B cell (primary cell): ENCODE measurements around the gene SLIT3. TPM values are rescaled to one million over a fixed set of nuclear protein-coding genes. Genes with fewer than 3 reads are reported as not detected.
"Not testable (repeated sequence)": the region's sequence is repeated elsewhere in the genome, so short reads cannot be mapped to it uniquely, and the experiment has no call there.

ENCODE experiments used
- ATAC-seq: fragments of 200-7000 bp; cut with Tn5 transposase; one replicate; pipeline ENCODE4 v1.10.0; 2021; ENCODE audit warnings: low read depth, mild to moderate bottlenecking, moderate number of reproducible peaks, moderate library complexity
- CTCF ChIA-PET: fragments of 350-600 bp; sonication (Branson Sonifier 250); formaldehyde crosslinking; loops from one replicate; lab custom pipeline; 2021; ENCODE audit warnings: antibody characterized with exemption, inconsistent platforms; lab: Charles Lee
- POLR2A ChIA-PET: fragments of 350-600 bp; sonication (Branson Sonifier 250); formaldehyde crosslinking; loops from one replicate; lab custom pipeline; 2021; ENCODE audit warnings: antibody characterized with exemption; lab: Charles Lee
- DNase-seq: peaks from one replicate; pipeline ENCODE4 v3.0.0; 2013
- H2AFZ ChIP-seq: 2 replicates; pipeline ENCODE4 v1.6.1; 2012; ENCODE audit warnings: mild to moderate bottlenecking, low read depth, low read length; ENCODE audit not compliant: insufficient read depth, poor library complexity, severe bottlenecking
- H3K27ac ChIP-seq, 2 donors: 1 replicate in 1 of 2; 2 replicates in 1 of 2; pipeline ENCODE4 v1.5.1; 2012 to 2013; ENCODE audit warnings: low read length in 2 of 2, mild to moderate bottlenecking in 2 of 2, moderate library complexity in 1 of 2
- H3K27me3 ChIP-seq, 4 experiments: fragments of 200-600 bp in 1 of 4; sonication (generic) in 1 of 4; replicated peaks in 1 of 4; 1 replicate in 2 of 4; 2 replicates in 2 of 4; pipeline versions ENCODE4 v1.6.1 to v1.7.0; 2013 to 2016; ENCODE audit warnings: low read length in 3 of 4, mild to moderate bottlenecking in 2 of 4, mixed read lengths in 1 of 4, moderate library complexity in 1 of 4; ENCODE audit not compliant: insufficient read depth in 4 of 4, control insufficient read depth in 3 of 4; ENCODE audit errors: control extremely low read depth in 1 of 4
- H3K36me3 ChIP-seq, 2 experiments: replicated peaks in 1 of 2; 1 replicate in 1 of 2; 2 replicates in 1 of 2; pipeline versions ENCODE4 v1.6.1 to v1.7.1; 2013; ENCODE audit warnings: low read length in 1 of 2; ENCODE audit not compliant: insufficient read depth in 2 of 2, control insufficient read depth in 1 of 2; ENCODE audit errors: control extremely low read depth in 1 of 2, extremely low read depth in 1 of 2
- H3K4me1 ChIP-seq, 2 donors: fragments of 200-600 bp in 1 of 2; sonication (generic) in 1 of 2; 1 replicate in 1 of 2; 2 replicates in 1 of 2; pipeline versions ENCODE4 v1.5.1 to v1.6.1; 2013 to 2017; ENCODE audit warnings: low read length in 2 of 2; ENCODE audit not compliant: control insufficient read depth in 2 of 2, insufficient read depth in 2 of 2
- H3K4me2 ChIP-seq: replicated peaks from 2 replicates; pipeline ENCODE3; 2012; ENCODE audit warnings: mild to moderate bottlenecking, low read depth, low read length; ENCODE audit not compliant: poor library complexity, severe bottlenecking
- H3K4me3 ChIP-seq, 5 experiments: fragments of 200-600 bp in 1 of 5; sonication (generic) in 1 of 5; 1 replicate in 3 of 5; 2 replicates in 2 of 5; pipeline versions ENCODE4 v1.5.1 to v1.7.0; 2011 to 2016; ENCODE audit warnings: low read length in 4 of 5, mild to moderate bottlenecking in 4 of 5, low read depth in 2 of 5, control low read depth in 1 of 5, moderate library complexity in 1 of 5; ENCODE audit not compliant: insufficient read depth in 1 of 5; ENCODE audit errors: control extremely low read depth in 1 of 5, extremely low read depth in 1 of 5
- H3K79me2 ChIP-seq: fragments of 200-600 bp; sonication (generic); one replicate; pipeline ENCODE4 v1.6.0; 2016; ENCODE audit warnings: low read length; ENCODE audit not compliant: control insufficient read depth, insufficient read depth
- H3K9ac ChIP-seq: fragments of 200-600 bp; sonication (generic); 2 replicates; pipeline ENCODE4 v1.6.1; 2017; ENCODE audit warnings: mild to moderate bottlenecking, low read length, moderate library complexity
- H3K9me3 ChIP-seq, 3 donors: one replicate each; pipeline versions ENCODE4 v1.6.1 to v1.7.1; 2013; ENCODE audit warnings: low read length in 2 of 3; ENCODE audit not compliant: control insufficient read depth in 2 of 3, insufficient read depth in 1 of 3; ENCODE audit errors: control extremely low read depth in 1 of 3
- H4K20me1 ChIP-seq: 2 replicates; pipeline ENCODE4 v1.6.0; 2012; ENCODE audit warnings: mild to moderate bottlenecking, low read length; ENCODE audit not compliant: insufficient read depth, control insufficient read depth, poor library complexity, severe bottlenecking
- H3K27ac Mint-ChIP-seq: one replicate; pipeline ENCODE4 v1.8.0; 2021; ENCODE audit warnings: mixed read lengths
- H3K27me3 Mint-ChIP-seq: one replicate; pipeline ENCODE4 v1.8.0; 2021; ENCODE audit warnings: mixed read lengths
- H3K4me1 Mint-ChIP-seq: one replicate; pipeline ENCODE4 v1.8.0; 2021; ENCODE audit warnings: mixed read lengths
- H3K4me3 Mint-ChIP-seq: one replicate; pipeline ENCODE4 v1.8.0; 2021; ENCODE audit warnings: mixed read lengths
- H3K9me3 Mint-ChIP-seq: one replicate; pipeline ENCODE4 v1.8.0; 2022; ENCODE audit warnings: mixed read lengths; ENCODE audit not compliant: insufficient read depth
- EZH2 ChIP-seq: IDR thresholded peaks from 2 replicates; pipeline ENCODE4 v1.6.1; 2012; ENCODE audit warnings: borderline replicate concordance, low read depth, mild to moderate bottlenecking, moderate library complexity, low read length; ENCODE audit not compliant: insufficient read depth, poor library complexity, severe bottlenecking
- WGBS: methylation state at CpG from one replicate; pipeline ENCODE4 v1.1.5; 2013; ENCODE audit warnings: missing lambda C conversion rate; ENCODE audit not compliant: insufficient coverage; 5-methylcytosine and 5-hydroxymethylcytosine counted together
- intact Hi-C: fragments of 100-400 bp; cut with micrococcal nuclease; formaldehyde crosslinking; loops from one replicate; pipeline ENCODE4 v1.10.0; 2022
- polyA plus RNA-seq: library from polyadenylated mRNA; depleted of rRNA; stranded (reverse); fragments of >200 nt; gene quantifications from 2 replicates; pipeline ENCODE4 v1.2.3, GENCODE V29; 2012
- total RNA-seq, 2 donors: library from RNA; stranded (reverse); fragments of 120-200 nt in 1 of 2; gene quantifications; 1 replicate in 1 of 2; 2 replicates in 1 of 2; pipeline versions ENCODE4 v1.2.3 to v1.2.4, GENCODE V29; 2013 to 2022
- TF ChIP-seq, protein P1 (sequence below): fragments of 200-600 bp; IDR thresholded peaks from one replicate; pipeline ENCODE4 v1.8.0; 2022; ENCODE audit warnings: antibody characterized with exemption, mild to moderate bottlenecking

SLIT3 gene
- total and polyA plus RNA-seq, 2 donors (not counting 1 experiment from before 2014, with no cell fraction given) = not detected

DNA sequence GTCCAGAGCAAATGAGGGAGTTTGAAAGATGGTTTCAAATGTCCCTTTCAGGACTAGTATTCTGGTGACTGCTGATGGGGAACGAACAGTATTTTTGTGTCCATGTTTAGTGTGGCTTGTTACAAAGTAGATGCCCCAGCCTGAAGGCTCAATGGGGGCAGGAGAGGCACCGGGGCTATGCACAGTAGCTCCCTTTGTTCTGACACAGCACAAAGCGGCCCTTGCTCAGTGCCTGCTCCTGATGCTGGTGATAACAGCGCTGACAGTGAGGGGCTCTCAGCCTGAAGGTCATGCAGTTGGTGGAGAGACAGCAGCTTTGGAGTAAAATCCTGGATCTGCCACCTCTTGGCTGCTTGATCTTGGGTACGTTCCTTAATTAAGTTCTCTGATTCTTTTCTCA lies 188.9 kb downstream of the SLIT3 start:
- 88% methylated on average over 4 of the region's 5 CpGs for WGBS
- no peak for DNase-seq
- no peak overlapping the region for H3K27ac Mint-ChIP-seq
- H3K79me2 ChIP-seq = no peaks in the 10 kb centered on the region
- intact Hi-C loops = no loop called here
- TF ChIP-seq, protein P1, sequence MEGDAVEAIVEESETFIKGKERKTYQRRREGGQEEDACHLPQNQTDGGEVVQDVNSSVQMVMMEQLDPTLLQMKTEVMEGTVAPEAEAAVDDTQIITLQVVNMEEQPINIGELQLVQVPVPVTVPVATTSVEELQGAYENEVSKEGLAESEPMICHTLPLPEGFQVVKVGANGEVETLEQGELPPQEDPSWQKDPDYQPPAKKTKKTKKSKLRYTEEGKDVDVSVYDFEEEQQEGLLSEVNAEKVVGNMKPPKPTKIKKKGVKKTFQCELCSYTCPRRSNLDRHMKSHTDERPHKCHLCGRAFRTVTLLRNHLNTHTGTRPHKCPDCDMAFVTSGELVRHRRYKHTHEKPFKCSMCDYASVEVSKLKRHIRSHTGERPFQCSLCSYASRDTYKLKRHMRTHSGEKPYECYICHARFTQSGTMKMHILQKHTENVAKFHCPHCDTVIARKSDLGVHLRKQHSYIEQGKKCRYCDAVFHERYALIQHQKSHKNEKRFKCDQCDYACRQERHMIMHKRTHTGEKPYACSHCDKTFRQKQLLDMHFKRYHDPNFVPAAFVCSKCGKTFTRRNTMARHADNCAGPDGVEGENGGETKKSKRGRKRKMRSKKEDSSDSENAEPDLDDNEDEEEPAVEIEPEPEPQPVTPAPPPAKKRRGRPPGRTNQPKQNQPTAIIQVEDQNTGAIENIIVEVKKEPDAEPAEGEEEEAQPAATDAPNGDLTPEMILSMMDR = no peak
- TF ChIP-seq EZH2 = no peak
- POLR2A ChIA-PET = no interaction called here
- no peak overlapping the region for H3K9ac ChIP-seq
- no peaks in the 10 kb centered on the region for H3K4me1 ChIP-seq
- no peaks in the 10 kb centered on the region for H3K27me3 ChIP-seq
- no peak overlapping the region for H3K4me2 ChIP-seq
- H3K4me1 Mint-ChIP-seq = no peaks in the 10 kb centered on the region
- no peak overlapping the region for H3K4me3 ChIP-seq
- H4K20me1 ChIP-seq = no peaks in the 10 kb centered on the region
- peaks cover 0 to 2% (median 0%) of the 10 kb centered on the region in 3 donors for H3K9me3 ChIP-seq
- no peaks in the 10 kb centered on the region for H3K9me3 Mint-ChIP-seq
- no peak overlapping the region for H3K27ac ChIP-seq
- ATAC-seq = no peak
- H3K27me3 Mint-ChIP-seq = no peaks in the 10 kb centered on the region
- no peak overlapping the region for H2AFZ ChIP-seq
- H3K36me3 ChIP-seq = no peaks in the 10 kb centered on the region
- no peak overlapping the region for H3K4me3 Mint-ChIP-seq
- CTCF ChIA-PET = no interaction called here

DNA sequence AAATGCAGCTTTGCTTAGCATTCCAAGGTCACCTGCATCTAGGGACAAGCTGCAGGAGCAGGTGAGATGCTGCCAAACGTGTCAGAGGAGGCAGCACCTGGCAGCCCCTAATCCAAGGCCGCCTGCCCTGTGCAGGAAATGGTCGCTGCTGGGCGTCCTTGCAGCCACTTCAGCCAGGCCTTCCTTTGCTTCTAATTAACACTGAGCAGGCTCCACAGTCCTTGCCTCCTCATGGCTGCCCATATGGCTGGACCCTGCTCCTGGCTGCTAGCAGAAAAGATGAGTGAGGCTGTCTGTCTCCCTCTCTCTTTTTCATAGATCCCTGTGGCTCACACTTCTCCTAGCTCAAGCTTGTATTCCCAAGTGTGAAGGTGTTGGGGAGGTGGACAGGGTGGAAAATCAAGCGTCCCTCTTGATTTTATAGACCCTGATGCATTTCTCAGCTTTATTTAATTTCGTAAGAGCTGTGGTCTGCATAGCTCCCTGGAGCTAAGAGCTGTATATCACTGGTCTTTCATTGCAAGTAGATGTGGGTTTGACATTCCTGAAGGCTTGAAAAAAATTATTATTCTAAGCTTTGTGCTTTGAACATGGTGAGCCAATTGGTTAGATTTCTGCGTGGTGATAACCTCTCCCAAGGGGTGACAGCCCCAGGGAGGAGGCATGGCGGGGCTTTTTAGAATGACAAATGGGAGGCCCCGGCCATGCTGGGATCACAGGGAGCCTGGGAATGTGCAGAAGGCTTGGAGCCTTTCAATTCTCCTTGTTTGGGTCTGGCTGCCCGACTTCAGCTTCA lies 193.8 kb downstream of the SLIT3 start:
- WGBS = 74% methylated on average over 8 of the region's 10 CpGs
- no peaks in the 10 kb centered on the region for H3K79me2 ChIP-seq
- no peaks in the 10 kb centered on the region for H3K27me3 ChIP-seq
- DNase-seq = no peak
- H3K36me3 ChIP-seq = no peaks in the 10 kb centered on the region
- H3K27me3 Mint-ChIP-seq = peaks cover 4% of the 10 kb centered on the region
- no peak overlapping the region for H3K9ac ChIP-seq
- no peak overlapping the region for H3K4me3 ChIP-seq
- H3K27ac ChIP-seq = no peak overlapping the region
- POLR2A ChIA-PET = no interaction called here
- H3K9me3 ChIP-seq = peaks cover 0 to 2% (median 0%) of the 10 kb centered on the region in 3 donors
- H3K27ac Mint-ChIP-seq = no peak overlapping the region
- no peak for ATAC-seq
- intact Hi-C loops = no loop called here
- no peak overlapping the region for H3K4me3 Mint-ChIP-seq
- no peak overlapping the region for H2AFZ ChIP-seq
- no peaks in the 10 kb centered on the region for H3K4me1 ChIP-seq
- no peaks in the 10 kb centered on the region for H3K9me3 Mint-ChIP-seq
- no peaks in the 10 kb centered on the region for H4K20me1 ChIP-seq
- TF ChIP-seq EZH2 = no peak
- TF ChIP-seq, protein P1 = no peak
- no peaks in the 10 kb centered on the region for H3K4me1 Mint-ChIP-seq
- CTCF ChIA-PET = no interaction called here
- no peak overlapping the region for H3K4me2 ChIP-seq

DNA sequence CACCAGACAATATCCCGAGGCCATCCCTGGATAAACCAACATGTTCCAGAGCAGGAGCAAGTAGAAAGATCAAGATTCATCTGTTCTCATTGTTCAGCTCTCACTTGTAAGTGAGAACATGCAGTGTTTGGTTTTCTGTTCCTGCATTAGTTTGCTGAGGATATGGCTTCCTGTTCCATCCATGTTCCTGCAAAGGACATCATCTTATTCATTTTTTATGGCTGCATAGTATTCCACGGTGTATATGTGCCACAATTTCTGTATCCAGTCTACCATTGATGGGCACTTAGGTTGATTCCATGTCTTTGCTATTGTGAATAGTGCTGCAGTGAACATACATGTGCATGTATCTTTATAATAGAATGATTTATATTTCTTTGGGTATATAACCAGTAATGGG lies 195.4 kb downstream of the SLIT3 start:
- H3K4me3 Mint-ChIP-seq, H2AFZ ChIP-seq, H3K4me3 ChIP-seq, POLR2A ChIA-PET, H3K4me1 ChIP-seq, H3K9me3 ChIP-seq, H3K9ac ChIP-seq, DNase-seq, H3K79me2 ChIP-seq, H3K4me1 Mint-ChIP-seq, ATAC-seq, H3K36me3 ChIP-seq, intact Hi-C loops, CTCF ChIA-PET, H3K9me3 Mint-ChIP-seq, H3K4me2 ChIP-seq, H4K20me1 ChIP-seq, H3K27ac ChIP-seq, H3K27me3 Mint-ChIP-seq, H3K27me3 ChIP-seq, H3K27ac Mint-ChIP-seq: not testable (repeated sequence)
- WGBS = no CpG with 5 or more reads among the region's 2 CpGs
